ENCODE measurements around the gene CBARP. TPM values are rescaled to one million over a fixed set of nuclear protein-coding genes. Genes with fewer than 3 reads are reported as not detected.
A peak's percentile ranks its signal among the peaks of the same experiment; 100 is the strongest.

CBARP gene
- total and polyA plus RNA-seq, 9 donors = 0.45 to 21.1 (median 1.6) TPM; not detected in 1

DNA sequence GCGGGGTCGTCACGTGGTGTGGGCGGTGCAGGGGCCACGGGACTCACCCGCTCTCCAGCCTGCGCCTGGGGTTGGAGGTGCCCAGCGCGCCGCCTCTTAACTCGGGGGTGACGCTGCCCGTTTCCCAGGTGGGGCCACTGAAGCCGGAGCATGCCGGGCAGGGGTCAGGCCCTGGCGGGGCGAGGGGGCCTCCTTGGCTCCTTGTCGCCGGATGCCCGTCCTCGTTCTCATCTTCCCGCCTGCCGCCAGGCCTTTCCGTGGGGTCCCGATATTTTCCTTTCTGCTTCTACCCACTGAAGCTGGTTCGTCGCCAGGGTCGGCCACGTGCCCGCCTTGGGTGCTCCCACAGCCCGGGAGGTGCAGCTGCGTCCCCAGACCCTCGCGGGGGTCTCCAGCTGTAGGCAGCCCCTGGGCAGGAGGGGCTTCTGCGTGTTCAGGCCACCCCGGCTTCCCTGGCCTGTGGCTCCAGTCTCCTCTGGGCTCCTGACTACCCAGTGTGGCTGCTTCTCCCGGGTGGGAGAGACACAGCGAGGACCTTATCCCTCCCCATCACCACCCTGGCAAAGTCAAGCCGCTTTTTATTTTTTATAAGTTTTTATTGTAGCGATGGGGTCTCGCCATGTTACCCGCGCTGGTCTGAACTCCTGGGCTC lies 38.3 kb upstream of the CBARP start:
- TF ChIP-seq, protein P1, sequence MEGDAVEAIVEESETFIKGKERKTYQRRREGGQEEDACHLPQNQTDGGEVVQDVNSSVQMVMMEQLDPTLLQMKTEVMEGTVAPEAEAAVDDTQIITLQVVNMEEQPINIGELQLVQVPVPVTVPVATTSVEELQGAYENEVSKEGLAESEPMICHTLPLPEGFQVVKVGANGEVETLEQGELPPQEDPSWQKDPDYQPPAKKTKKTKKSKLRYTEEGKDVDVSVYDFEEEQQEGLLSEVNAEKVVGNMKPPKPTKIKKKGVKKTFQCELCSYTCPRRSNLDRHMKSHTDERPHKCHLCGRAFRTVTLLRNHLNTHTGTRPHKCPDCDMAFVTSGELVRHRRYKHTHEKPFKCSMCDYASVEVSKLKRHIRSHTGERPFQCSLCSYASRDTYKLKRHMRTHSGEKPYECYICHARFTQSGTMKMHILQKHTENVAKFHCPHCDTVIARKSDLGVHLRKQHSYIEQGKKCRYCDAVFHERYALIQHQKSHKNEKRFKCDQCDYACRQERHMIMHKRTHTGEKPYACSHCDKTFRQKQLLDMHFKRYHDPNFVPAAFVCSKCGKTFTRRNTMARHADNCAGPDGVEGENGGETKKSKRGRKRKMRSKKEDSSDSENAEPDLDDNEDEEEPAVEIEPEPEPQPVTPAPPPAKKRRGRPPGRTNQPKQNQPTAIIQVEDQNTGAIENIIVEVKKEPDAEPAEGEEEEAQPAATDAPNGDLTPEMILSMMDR (IDR thresholded peaks at IDR 0.05) = no peak
- TF ChIP-seq EP300 (IDR thresholded peaks at IDR 0.05) (no peak), POLR2A (IDR thresholded peaks at IDR 0.05) (no peak)
- DNase-seq = peak in 1 of 5 donors; percentile 81
- peaks cover 23% of the 10 kb centered on the region for H3K4me1 ChIP-seq (ENCODE audit: insufficient read depth)
- peak overlapping the region; percentile 97 to 99 for H3K27ac ChIP-seq
- no peaks in the 10 kb centered on the region for H3K27me3 ChIP-seq
- no peaks in the 10 kb centered on the region for H3K9me3 ChIP-seq
- WGBS, 3 donors = 6 to 8% (median 8%) methylated on average over 33 to 43 of the region's 43 CpGs
- intact Hi-C loops (cut with DNase I) = loop anchor here in 1 of 4 donors (10.0 kb wide), 1 partner anchor 109 kb away; the partner anchor contains the start of gene NDUFS7
- no peaks in the 10 kb centered on the region for H3K36me3 ChIP-seq
- H3K4me3 ChIP-seq = peak overlapping the region; percentile 55

DNA sequence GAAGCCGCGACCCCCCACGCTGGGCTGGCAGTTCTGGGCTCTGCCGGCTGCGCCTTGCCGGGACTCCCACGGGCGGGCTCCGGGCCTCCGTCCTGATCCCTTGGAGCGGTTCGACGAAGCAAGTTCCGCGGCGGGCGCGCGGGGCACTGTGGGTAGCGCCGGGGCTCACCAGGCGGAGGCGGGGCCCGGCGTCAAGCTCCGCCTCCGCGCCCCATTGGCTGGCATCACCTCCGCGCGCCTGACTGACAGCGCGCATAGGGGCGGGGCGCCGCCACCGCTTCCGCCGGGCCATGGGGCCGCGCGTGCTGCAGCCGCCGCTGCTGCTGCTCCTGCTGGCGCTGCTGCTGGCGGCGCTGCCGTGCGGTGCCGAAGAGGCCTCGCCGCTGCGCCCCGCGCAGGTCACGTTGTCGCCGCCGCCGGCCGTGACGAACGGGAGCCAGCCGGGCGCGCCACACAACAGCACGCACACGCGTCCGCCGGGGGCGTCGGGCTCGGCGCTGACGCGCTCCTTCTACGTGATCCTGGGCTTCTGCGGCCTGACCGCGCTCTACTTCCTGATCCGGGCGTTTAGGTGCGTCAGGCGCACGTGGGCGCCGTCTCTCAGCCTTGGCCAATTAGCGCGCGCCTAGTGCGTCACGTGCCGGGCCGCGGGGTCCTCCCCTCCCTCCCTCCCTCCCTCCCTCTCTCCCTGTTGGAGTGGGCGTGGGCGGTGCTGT lies 37.6 kb upstream of the CBARP start, which contains the start of gene FAM174C:
FAM174C (plus strand) TSS at position 271 of the 716 bp plus-strand sequence; CDS start at position 291, 20 bp downstream.
- Histone ChIP-seq H3K9me3 (no peaks in the 10 kb centered on the region), H3K4me1 (ENCODE audit: insufficient read depth) (peaks cover 28% of the 10 kb centered on the region), H3K27ac (peak within 1 kb of the TSS; percentile 97 to 99), H3K4me3 (peak within 1 kb of the TSS; percentile 55), H3K27me3 (no peaks in the 10 kb centered on the region), H3K36me3 (no peaks in the 10 kb centered on the region)
- intact Hi-C loops (cut with DNase I) = loop anchor here in 1 of 4 donors (10.0 kb wide), 1 partner anchor 109 kb away; the partner anchor contains the start of gene NDUFS7
- 0% methylated on average over 23 to 98 of the region's 98 CpGs for WGBS, 3 donors
- TF ChIP-seq POLR2A (IDR thresholded peaks at IDR 0.05) (peak; percentile 59), EP300 (IDR thresholded peaks at IDR 0.05) (no peak)
- peak; percentile 93 to 97 (median 95) for DNase-seq

DNA sequence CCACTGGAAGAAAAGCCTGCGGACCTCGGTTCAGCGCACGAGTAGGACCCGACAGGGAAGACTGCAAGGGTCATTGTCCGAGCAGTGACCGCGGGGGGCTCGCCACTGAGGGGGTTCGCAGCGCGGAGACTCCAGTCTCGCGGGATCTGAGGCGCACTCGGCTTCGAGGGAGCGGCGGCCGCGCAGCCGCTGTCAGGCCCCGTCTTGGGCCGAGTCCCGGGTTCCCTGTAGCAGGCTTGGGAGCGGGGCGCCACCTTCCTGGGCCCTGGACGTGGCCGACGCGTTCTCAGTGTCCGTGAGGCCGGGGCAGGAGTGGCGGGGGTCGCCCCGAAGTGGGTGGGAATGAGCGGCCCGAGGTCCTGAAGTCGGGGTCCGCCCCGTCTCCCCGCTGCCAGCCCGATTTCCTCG lies 37.1 kb upstream of the CBARP start:
- intact Hi-C loops (cut with DNase I) = loop anchor here in 1 of 4 donors (10.0 kb wide), 1 partner anchor 110 kb away; the partner anchor contains the start of gene NDUFS7
- Histone ChIP-seq H3K27ac (peak overlapping the region; percentile 97 to 99), H3K4me3 (peak overlapping the region; percentile 55), H3K36me3 (no peaks in the 10 kb centered on the region), H3K4me1 (ENCODE audit: insufficient read depth) (peaks cover 28% of the 10 kb centered on the region), H3K27me3 (no peaks in the 10 kb centered on the region), H3K9me3 (no peaks in the 10 kb centered on the region)
- TF ChIP-seq POLR2A (IDR thresholded peaks at IDR 0.05) (no peak), EP300 (IDR thresholded peaks at IDR 0.05) (no peak)
- TF ChIP-seq, protein P1 (IDR thresholded peaks at IDR 0.05) = no peak
- no peak for DNase-seq
- WGBS, 3 donors = 7 to 18% (median 8%) methylated on average over 39 to 44 of the region's 44 CpGs

DNA sequence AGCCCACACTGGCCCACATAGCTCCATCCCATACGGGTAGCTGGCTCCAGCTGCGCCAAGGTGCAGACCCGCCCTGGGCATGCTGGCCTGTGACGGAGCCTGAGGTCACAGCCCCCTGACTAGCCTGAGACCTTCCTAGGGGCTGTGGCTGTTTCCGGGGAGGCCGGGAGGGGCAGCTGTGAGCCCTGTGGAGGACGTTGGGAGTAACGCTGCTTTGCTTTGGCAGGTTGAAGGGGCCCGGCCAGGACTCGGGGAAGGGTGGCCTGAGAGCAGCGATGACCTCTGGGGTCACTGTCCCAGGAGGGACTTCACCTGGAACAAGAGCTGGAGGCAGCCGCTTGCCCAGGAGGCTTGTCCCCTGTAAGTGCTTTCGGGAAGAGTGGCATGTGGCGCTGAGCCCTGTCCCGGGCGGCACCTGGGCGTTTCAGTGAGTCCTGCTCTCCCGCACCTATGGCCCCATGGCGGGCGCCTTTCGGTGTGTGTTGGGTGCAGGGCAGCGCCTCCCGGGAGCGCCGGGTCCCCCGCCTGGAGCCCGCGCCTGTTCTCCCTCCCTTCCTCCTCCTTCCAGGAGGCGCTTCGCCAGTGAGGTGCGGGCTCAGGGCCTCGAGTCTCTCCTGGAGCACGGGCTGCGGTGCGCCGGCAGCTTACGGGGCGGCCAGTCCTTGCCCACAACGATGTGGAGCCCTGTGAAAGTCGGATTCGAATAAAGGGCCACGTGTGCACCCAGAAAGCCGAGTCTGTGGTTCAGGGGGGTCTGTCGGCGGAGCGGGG lies 36.5 kb upstream of the CBARP start:
- Histone ChIP-seq H3K9me3 (no peaks in the 10 kb centered on the region), H3K27ac (peak overlapping the region in 1 of 2 donors; percentile 99), H3K4me1 (ENCODE audit: insufficient read depth) (peaks cover 28% of the 10 kb centered on the region), H3K36me3 (no peaks in the 10 kb centered on the region), H3K27me3 (no peaks in the 10 kb centered on the region), H3K4me3 (peak overlapping the region; percentile 55)
- TF ChIP-seq POLR2A (IDR thresholded peaks at IDR 0.05) (no peak), EP300 (IDR thresholded peaks at IDR 0.05) (no peak)
- TF ChIP-seq, protein P1 (IDR thresholded peaks at IDR 0.05) = no peak
- 58 to 71% (median 58%) methylated on average over 44 to 46 of the region's 46 CpGs for WGBS, 3 donors
- DNase-seq = peak in 4 of 5 donors; percentile 54 to 66 (median 63)
- intact Hi-C loops (cut with DNase I) = loop anchor here in 1 of 4 donors (10.0 kb wide), 1 partner anchor 111 kb away; the partner anchor contains the start of gene NDUFS7

Data from ovary (tissue), 9 donors.